ENCODE data around the gene ZNF460.
A peak's percentile ranks its signal among the peaks of the same experiment; 100 is the strongest.
"Not testable (repeated sequence)": the region's sequence is repeated elsewhere in the genome, so short reads cannot be mapped to it uniquely, and the experiment has no call there.

Gene ZNF460

DNA sequence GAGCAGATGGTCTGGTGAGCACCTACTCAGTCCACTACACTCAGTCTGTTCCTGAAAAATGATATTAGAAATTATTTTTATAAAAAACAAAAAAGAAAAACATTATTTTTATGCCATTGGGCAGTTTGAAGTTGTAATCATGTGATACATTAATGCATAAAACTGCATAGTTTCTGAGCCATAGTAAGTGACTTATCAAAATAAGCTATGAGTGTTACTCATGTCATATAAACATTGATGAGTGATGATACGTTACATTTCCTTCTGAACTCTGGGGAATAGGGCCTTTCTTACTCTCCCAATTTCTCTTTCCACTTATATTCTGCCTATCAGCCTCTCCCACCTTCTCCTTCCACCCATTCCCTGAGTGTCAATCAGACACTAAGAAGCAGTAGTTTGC lies 31.0 kb upstream of the ZNF460 start:
- no peaks in the 10 kb centered on the region for H3K4me1 ChIP-seq (ENCODE audit: control insufficient read depth in 1 of 2, insufficient read depth in 2 of 2, low read length in 2 of 2)
- H3K9me3 ChIP-seq (ENCODE audit: control insufficient read depth in 1 of 2, low read length in 2 of 2): peaks cover 0 to 13% of the 10 kb centered on the region in 2 donors
- no peaks in the 10 kb centered on the region for H3K27me3 ChIP-seq (ENCODE audit: low read depth, low read length)
- no peak overlapping the region for H3K4me3 ChIP-seq (ENCODE audit: low read depth in 1 of 2, low read length in 2 of 2)
- peaks cover 59 to 97% of the 10 kb centered on the region in 2 donors for H3K36me3 ChIP-seq (ENCODE audit: control insufficient read depth in 1 of 2, insufficient read depth in 2 of 2, low read length in 2 of 2)
- H3K27ac ChIP-seq (ENCODE audit: low read length): no peak overlapping the region

DNA sequence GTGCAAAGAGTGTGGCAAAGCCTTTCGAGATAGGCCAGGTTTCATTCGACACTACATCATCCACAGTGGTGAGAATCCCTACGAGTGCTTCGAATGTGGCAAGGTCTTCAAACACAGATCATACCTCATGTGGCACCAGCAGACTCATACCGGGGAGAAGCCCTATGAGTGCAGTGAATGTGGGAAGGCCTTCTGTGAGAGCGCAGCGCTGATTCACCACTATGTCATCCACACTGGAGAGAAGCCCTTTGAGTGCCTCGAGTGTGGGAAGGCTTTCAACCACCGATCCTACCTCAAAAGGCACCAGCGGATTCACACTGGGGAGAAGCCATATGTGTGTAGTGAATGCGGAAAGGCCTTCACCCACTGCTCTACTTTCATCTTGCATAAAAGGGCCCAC lies 26.5 kb upstream of the ZNF460 start:
- H3K4me3 ChIP-seq (ENCODE audit: low read depth in 1 of 2, low read length in 2 of 2): peak overlapping the region in 1 of 2 donors; percentile 50
- not testable (repeated sequence) for H3K27ac ChIP-seq (ENCODE audit: low read length); H3K27me3 ChIP-seq (ENCODE audit: low read depth, low read length); H3K4me1 ChIP-seq (ENCODE audit: control insufficient read depth in 1 of 2, insufficient read depth in 2 of 2, low read length in 2 of 2)
- H3K9me3 ChIP-seq (ENCODE audit: control insufficient read depth in 1 of 2, low read length in 2 of 2): peaks cover 0 to 14% of the 10 kb centered on the region in 2 donors
- H3K36me3 ChIP-seq (ENCODE audit: control insufficient read depth in 1 of 2, insufficient read depth in 2 of 2, low read length in 2 of 2): peaks cover 35 to 81% of the 10 kb centered on the region in 2 donors

DNA sequence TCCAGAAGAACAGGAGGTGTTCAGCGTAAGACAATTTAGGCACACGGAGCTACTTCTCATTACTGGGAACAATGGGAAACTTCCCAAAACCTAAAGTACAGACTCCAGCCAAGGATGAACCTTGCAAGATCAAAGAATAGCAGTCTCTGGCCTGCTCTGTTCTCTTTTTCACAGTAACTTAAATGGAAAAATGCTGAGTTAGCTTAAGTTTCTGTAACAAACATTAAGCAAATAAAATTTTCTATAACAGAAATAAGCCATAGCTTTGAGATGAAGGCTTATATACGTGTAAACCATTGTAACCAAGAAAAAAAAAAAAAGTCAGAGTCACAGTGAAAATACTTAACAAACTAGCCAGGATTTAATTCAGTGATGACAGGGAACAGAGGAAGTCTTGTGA lies 18.2 kb upstream of the ZNF460 start:
- no peak overlapping the region for H3K27ac ChIP-seq (ENCODE audit: low read length)
- H3K36me3 ChIP-seq (ENCODE audit: control insufficient read depth in 1 of 2, insufficient read depth in 2 of 2, low read length in 2 of 2): peaks cover 11 to 46% of the 10 kb centered on the region in 2 donors
- no peak overlapping the region for H3K4me3 ChIP-seq (ENCODE audit: low read depth in 1 of 2, low read length in 2 of 2)

DNA sequence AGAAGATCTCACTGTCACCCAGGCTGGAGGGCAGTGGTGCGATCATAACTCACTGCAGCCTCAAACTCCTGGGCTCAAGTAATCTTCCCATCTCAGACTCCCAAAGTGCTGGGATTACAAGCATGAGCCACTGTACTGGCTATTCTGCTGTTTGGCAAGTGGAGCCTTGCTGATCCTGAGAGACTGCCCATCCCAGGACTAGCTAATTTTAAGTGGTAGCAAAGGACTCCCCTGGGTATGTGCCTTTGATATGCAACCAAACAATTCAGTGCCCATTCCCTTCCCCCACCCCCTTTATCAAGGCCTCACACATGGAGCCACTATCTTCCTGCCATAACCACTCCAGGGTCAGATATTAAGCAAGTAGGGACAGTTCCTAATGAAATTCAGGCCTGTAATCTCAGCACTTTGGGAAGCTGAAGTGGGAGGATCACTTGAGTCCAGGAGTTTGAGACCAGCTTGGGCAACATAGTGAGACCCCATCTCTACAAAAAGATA lies 17.0 kb upstream of the ZNF460 start:
- Histone ChIP-seq H3K27me3 (ENCODE audit: low read depth, low read length) (no peaks in the 10 kb centered on the region), H3K4me1 (ENCODE audit: control insufficient read depth in 1 of 2, insufficient read depth in 2 of 2, low read length in 2 of 2) (no peaks in the 10 kb centered on the region), H3K36me3 (ENCODE audit: control insufficient read depth in 1 of 2, insufficient read depth in 2 of 2, low read length in 2 of 2) (peaks cover 11 to 47% of the 10 kb centered on the region in 2 donors), H3K27ac (ENCODE audit: low read length) (no peak overlapping the region), H3K4me3 (ENCODE audit: low read depth in 1 of 2, low read length in 2 of 2) (no peak overlapping the region), H3K9me3 (ENCODE audit: control insufficient read depth in 1 of 2, low read length in 2 of 2) (peaks cover 0 to 10% of the 10 kb centered on the region in 2 donors)

More for the DNA sequence above, 18.2 kb upstream of the ZNF460 start:
- H3K27me3 ChIP-seq (ENCODE audit: low read depth, low read length): no peaks in the 10 kb centered on the region
- H3K4me1 ChIP-seq (ENCODE audit: control insufficient read depth in 1 of 2, insufficient read depth in 2 of 2, low read length in 2 of 2): no peaks in the 10 kb centered on the region
- H3K9me3 ChIP-seq (ENCODE audit: control insufficient read depth in 1 of 2, low read length in 2 of 2): peaks cover 0 to 10% of the 10 kb centered on the region in 2 donors

DNA sequence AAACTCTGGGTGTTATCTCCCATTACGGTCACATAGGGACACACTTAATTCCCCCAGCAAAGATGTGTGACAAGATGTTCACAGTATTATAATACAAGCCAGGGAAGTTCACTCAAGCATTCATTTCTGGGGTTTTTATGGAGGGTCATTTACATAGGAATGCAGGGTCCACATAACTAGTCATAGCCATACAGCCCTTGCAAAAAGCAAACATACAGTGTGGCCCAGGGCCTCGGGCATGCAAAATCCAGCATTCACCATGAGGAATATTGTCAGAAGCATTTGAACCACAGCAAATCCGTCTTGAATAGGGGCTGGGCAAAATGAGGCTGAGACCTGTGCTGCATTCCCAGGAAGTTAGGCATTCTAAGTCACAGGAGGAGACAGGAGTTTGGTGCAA lies 13.0 kb upstream of the ZNF460 start:
- H3K4me3 ChIP-seq (ENCODE audit: low read depth in 1 of 2, low read length in 2 of 2): no peak overlapping the region
- peaks cover 0 to 21% of the 10 kb centered on the region in 2 donors for H3K36me3 ChIP-seq (ENCODE audit: control insufficient read depth in 1 of 2, insufficient read depth in 2 of 2, low read length in 2 of 2)
- no peaks in the 10 kb centered on the region for H3K9me3 ChIP-seq (ENCODE audit: control insufficient read depth in 1 of 2, low read length in 2 of 2)
- no peaks in the 10 kb centered on the region for H3K4me1 ChIP-seq (ENCODE audit: control insufficient read depth in 1 of 2, insufficient read depth in 2 of 2, low read length in 2 of 2)
- H3K27ac ChIP-seq (ENCODE audit: low read length): no peak overlapping the region
- H3K27me3 ChIP-seq (ENCODE audit: low read depth, low read length): no peaks in the 10 kb centered on the region

DNA sequence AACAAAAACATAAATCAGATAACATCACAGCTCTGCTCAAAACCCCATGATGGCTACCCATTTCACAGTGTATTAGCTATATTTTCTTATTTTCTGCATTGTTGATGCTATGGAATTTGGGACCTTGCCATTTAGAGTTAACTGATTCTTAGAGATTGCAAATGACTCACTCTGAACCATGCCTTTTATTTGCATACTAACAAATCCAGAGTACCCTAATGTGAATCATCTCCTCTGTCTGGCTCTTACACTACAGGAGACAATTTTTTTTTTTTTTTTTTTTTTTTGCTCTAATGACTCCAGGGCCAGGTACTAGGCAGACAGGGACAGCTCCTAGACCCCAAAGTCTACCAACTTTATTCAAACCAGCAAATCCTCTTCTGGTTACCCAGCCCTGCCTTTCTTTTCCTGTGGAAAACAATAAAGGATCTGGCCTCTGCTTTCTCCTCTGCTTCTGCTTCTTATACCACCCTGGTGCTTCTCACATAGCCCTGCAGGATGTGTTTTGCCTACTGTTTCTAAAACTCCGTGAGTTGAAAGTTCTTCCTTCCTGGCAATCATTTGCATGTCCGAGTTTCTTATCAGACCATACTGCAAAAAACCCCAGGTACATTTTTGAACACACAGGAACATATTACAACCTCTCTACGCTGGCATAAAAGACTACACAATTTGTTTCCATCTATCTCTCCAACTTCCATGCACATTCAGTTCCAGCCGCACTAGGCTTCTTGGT lies 10.6 kb upstream of the ZNF460 start:
- Histone ChIP-seq H3K9me3 (ENCODE audit: control insufficient read depth in 1 of 2, low read length in 2 of 2) (no peaks in the 10 kb centered on the region), H3K27ac (ENCODE audit: low read length) (no peak overlapping the region), H3K36me3 (ENCODE audit: control insufficient read depth in 1 of 2, insufficient read depth in 2 of 2, low read length in 2 of 2) (peaks cover 0 to 30% of the 10 kb centered on the region in 2 donors), H3K4me1 (ENCODE audit: control insufficient read depth in 1 of 2, insufficient read depth in 2 of 2, low read length in 2 of 2) (no peaks in the 10 kb centered on the region), H3K27me3 (ENCODE audit: low read depth, low read length) (no peaks in the 10 kb centered on the region), H3K4me3 (ENCODE audit: low read depth in 1 of 2, low read length in 2 of 2) (no peak overlapping the region)

DNA sequence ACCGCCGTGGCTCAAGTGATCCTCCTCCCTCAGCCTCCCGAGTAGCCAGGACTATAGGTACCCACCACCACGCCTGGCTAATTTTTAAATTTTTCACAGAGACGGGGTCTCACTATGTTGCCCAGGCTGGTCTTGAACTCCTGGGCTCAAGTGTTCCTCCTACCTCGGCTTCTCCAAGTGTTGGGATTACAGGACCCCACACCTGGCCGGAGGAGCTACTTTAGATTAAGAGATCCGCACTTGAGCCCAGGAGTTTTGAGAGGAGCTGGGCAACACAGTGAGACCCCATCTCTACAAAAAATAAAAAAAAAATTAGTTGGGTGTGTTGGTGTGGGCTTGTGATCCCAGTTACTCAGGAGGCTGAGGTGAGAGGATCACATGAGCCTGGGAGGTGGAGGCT lies 9.0 kb upstream of the ZNF460 start:
- H3K4me1 ChIP-seq (ENCODE audit: control insufficient read depth in 1 of 2, insufficient read depth in 2 of 2, low read length in 2 of 2): no peaks in the 10 kb centered on the region
- peaks cover 0 to 32% of the 10 kb centered on the region in 2 donors for H3K36me3 ChIP-seq (ENCODE audit: control insufficient read depth in 1 of 2, insufficient read depth in 2 of 2, low read length in 2 of 2)
- H3K9me3 ChIP-seq (ENCODE audit: control insufficient read depth in 1 of 2, low read length in 2 of 2): no peaks in the 10 kb centered on the region
- no peak overlapping the region for H3K4me3 ChIP-seq (ENCODE audit: low read depth in 1 of 2, low read length in 2 of 2)
- H3K27me3 ChIP-seq (ENCODE audit: low read depth, low read length): no peaks in the 10 kb centered on the region
- H3K27ac ChIP-seq (ENCODE audit: low read length): no peak overlapping the region

DNA sequence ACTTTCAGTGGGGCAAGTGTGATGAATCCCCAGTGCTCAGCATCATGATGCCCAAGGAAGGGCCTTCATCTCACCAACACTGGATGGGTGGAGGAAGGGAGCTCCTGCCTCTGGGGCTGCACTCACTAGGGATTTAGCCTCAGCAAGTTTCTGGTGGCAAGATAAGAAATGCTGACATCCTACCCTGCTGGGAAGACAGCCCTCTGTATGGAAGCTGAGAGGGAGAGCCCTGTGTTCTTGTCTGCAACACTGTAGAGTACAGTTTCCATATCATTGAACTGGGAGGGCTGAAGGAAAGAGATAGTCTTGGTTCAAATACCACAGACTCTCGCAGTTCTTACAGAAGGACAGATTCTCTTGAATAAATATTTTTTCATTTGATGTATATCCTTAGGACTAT lies 7.3 kb upstream of the ZNF460 start:
- Histone ChIP-seq H3K27ac (ENCODE audit: low read length) (no peak overlapping the region), H3K36me3 (ENCODE audit: control insufficient read depth in 1 of 2, insufficient read depth in 2 of 2, low read length in 2 of 2) (peaks cover 0 to 27% of the 10 kb centered on the region in 2 donors), H3K4me1 (ENCODE audit: control insufficient read depth in 1 of 2, insufficient read depth in 2 of 2, low read length in 2 of 2) (no peaks in the 10 kb centered on the region), H3K27me3 (ENCODE audit: low read depth, low read length) (no peaks in the 10 kb centered on the region), H3K9me3 (ENCODE audit: control insufficient read depth in 1 of 2, low read length in 2 of 2) (no peaks in the 10 kb centered on the region), H3K4me3 (ENCODE audit: low read depth in 1 of 2, low read length in 2 of 2) (no peak overlapping the region)

DNA sequence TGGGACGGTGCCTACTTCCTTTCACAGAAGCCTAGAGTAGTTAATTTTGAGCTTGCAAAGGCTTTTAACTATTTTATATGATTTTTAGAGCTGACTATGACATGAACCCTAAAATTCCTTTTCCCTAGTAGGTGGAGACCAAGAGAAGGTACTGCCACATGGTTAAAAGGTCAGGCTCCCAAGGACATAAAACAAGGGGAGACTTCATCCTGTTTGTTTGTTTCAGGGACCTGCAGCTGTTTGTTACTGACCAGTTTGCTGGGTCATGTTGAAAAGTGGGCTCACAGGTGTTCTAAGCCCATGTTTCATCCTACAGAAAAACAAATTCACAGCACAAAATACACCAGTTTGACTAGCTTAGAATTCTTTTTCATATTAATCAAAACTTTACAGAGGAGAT lies 3.9 kb upstream of the ZNF460 start:
- H3K4me1 ChIP-seq (ENCODE audit: control insufficient read depth in 1 of 2, insufficient read depth in 2 of 2, low read length in 2 of 2): peaks cover 0 to 6% of the 10 kb centered on the region in 2 donors
- H3K27me3 ChIP-seq (ENCODE audit: low read depth, low read length): no peaks in the 10 kb centered on the region
- peaks cover 0 to 29% of the 10 kb centered on the region in 2 donors for H3K36me3 ChIP-seq (ENCODE audit: control insufficient read depth in 1 of 2, insufficient read depth in 2 of 2, low read length in 2 of 2)
- no peaks in the 10 kb centered on the region for H3K9me3 ChIP-seq (ENCODE audit: control insufficient read depth in 1 of 2, low read length in 2 of 2)
- H3K4me3 ChIP-seq (ENCODE audit: low read depth in 1 of 2, low read length in 2 of 2): no peak overlapping the region
- no peak overlapping the region for H3K27ac ChIP-seq (ENCODE audit: low read length)

DNA sequence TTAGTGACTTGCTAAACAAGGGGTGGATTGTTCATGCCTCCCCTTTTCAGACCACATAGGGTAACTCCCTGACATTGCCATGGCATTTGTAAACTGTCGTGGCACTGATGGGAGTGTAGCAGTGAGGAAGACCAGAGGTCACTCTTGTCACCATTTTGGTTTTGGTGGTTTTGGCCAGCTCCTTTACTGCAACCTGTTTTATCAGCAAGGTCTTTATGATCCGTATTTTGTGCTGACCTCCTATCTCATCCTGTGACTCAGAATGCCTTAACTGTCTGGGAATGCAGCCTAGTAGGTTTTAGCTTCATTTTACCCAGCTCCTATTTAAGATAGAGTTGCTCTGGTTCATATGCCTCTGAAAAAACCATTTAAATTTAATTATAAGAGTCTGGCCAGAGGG lies 1.8 kb upstream of the ZNF460 start:
- Histone ChIP-seq H3K4me1 (ENCODE audit: control insufficient read depth in 1 of 2, insufficient read depth in 2 of 2, low read length in 2 of 2) (peaks cover 9 to 21% of the 10 kb centered on the region in 2 donors), H3K36me3 (ENCODE audit: control insufficient read depth in 1 of 2, insufficient read depth in 2 of 2, low read length in 2 of 2) (peaks cover 0 to 26% of the 10 kb centered on the region in 2 donors)
- H3K4me3 ChIP-seq (ENCODE audit: low read depth in 1 of 2, low read length in 2 of 2); H3K9me3 ChIP-seq (ENCODE audit: control insufficient read depth in 1 of 2, low read length in 2 of 2); H3K27me3 ChIP-seq (ENCODE audit: low read depth, low read length); H3K27ac ChIP-seq (ENCODE audit: low read length): not testable (repeated sequence)

DNA sequence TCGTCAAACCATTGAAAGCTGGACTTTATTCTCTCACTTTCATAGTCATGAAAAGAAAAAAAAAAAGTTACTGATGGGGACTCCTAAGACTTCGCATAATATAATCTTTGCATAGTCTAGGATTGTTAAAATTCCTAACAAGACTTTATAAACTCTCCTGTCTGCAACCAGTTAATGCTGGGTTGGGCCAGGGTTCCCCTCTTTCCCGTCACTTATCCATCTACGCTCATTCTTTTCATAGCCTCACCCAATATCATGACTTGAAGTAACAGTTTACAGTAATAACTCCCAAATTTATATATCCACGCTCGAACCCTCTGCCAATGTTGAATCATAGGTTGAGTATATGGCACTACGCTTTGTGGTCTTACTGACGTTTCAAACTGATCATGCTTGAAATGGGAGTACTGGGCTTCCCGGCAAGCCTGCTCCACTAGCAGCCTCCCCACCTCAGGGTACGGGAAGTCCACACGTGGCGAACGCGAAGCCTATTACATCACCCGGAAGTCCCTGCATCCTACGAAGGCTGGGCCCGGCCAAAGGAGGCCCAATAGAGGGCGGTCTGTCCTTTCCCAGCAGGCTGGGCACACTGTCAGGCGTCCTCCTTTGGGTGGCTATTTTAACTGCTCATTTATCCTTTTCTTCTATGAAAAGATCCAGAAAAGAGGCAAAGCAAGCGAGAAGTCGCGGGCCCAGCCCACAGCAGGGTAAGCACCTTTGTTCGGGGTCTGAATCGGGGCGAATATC lies 694 bp upstream of the ZNF460 start:
- peak overlapping the region; percentile 100 for H3K27ac ChIP-seq (ENCODE audit: low read length)
- H3K36me3 ChIP-seq (ENCODE audit: control insufficient read depth in 1 of 2, insufficient read depth in 2 of 2, low read length in 2 of 2): peaks cover 5 to 29% of the 10 kb centered on the region in 2 donors
- no peaks in the 10 kb centered on the region for H3K27me3 ChIP-seq (ENCODE audit: low read depth, low read length)
- H3K9me3 ChIP-seq (ENCODE audit: control insufficient read depth in 1 of 2, low read length in 2 of 2): no peaks in the 10 kb centered on the region
- H3K4me3 ChIP-seq (ENCODE audit: low read depth in 1 of 2, low read length in 2 of 2): peak overlapping the region; percentile 76 to 91
- H3K4me1 ChIP-seq (ENCODE audit: control insufficient read depth in 1 of 2, insufficient read depth in 2 of 2, low read length in 2 of 2): peaks cover 9 to 21% of the 10 kb centered on the region in 2 donors
